ENCODE measurements around the gene GPD2. TPM values are rescaled to one million over a fixed set of nuclear protein-coding genes. Genes with fewer than 3 reads are reported as not detected.

Gene GPD2
- total and polyA plus RNA-seq, 8 donors = 2.8 to 17.7 (median 10.2) TPM

DNA sequence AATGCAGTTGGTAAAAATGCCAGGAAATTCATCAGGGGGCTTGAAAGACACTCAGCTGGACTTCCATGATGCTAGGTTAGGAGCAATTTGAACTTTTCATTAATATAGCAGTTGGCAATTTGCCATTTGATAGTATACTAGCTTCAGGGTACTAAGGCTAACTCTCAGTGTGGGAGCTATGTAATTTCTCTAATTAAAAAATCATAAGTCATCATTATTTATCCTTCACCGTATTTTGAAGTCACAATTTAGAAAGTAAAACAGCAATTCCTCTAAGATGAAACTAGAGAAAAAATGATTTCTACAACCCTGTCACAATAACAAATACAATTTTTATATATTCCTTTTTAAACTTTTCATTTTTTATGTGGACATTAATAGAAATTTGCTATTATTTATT, 190.8 kb downstream of the GPD2 start:
- no peak overlapping the region for H3K27ac ChIP-seq
- WGBS, 2 donors = 56 to 71% methylated on average over 1 of the region's 1 CpG
- intact Hi-C loops (cut with DNase I) = no loop called here

GRCh38 chr2:156630579-156631337, 194.6 kb downstream of the GPD2 start:
- Histone ChIP-seq H3K4me3 (no peak overlapping the region), H3K27me3 (no peaks in the 10 kb centered on the region), H3K9me3 (no peaks in the 10 kb centered on the region), H3K27ac (no peak overlapping the region), H3K36me3 (no peaks in the 10 kb centered on the region), H3K4me1 (no peaks in the 10 kb centered on the region)
- no peak for ATAC-seq
- no peak for FAIRE-seq
- 69 to 75% methylated on average over 1 of the region's 1 CpG for WGBS, 2 donors
- TF ChIP-seq, protein P1, sequence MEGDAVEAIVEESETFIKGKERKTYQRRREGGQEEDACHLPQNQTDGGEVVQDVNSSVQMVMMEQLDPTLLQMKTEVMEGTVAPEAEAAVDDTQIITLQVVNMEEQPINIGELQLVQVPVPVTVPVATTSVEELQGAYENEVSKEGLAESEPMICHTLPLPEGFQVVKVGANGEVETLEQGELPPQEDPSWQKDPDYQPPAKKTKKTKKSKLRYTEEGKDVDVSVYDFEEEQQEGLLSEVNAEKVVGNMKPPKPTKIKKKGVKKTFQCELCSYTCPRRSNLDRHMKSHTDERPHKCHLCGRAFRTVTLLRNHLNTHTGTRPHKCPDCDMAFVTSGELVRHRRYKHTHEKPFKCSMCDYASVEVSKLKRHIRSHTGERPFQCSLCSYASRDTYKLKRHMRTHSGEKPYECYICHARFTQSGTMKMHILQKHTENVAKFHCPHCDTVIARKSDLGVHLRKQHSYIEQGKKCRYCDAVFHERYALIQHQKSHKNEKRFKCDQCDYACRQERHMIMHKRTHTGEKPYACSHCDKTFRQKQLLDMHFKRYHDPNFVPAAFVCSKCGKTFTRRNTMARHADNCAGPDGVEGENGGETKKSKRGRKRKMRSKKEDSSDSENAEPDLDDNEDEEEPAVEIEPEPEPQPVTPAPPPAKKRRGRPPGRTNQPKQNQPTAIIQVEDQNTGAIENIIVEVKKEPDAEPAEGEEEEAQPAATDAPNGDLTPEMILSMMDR (IDR thresholded peaks at IDR 0.05) = no peak
- intact Hi-C loops (cut with DNase I) = no loop called here
- DNase-seq = no peak

More for the DNA sequence above, 190.8 kb downstream of the GPD2 start:
- Histone ChIP-seq H3K9me3 (no peaks in the 10 kb centered on the region), H3K36me3 (no peaks in the 10 kb centered on the region), H3K4me3 (no peak overlapping the region), H3K27me3 (no peaks in the 10 kb centered on the region), H3K4me1 (no peaks in the 10 kb centered on the region)
- DNase-seq = no peak
- ATAC-seq = no peak
- TF ChIP-seq, protein P1 (IDR thresholded peaks at IDR 0.05) = no peak
- no peak for FAIRE-seq

GRCh38 chr2:156635646-156636045, 199.5 kb downstream of the GPD2 start:
- Histone ChIP-seq H3K4me1 (no peaks in the 10 kb centered on the region), H3K27me3 (no peaks in the 10 kb centered on the region), H3K36me3 (no peaks in the 10 kb centered on the region), H3K9me3 (no peaks in the 10 kb centered on the region), H3K27ac (no peak overlapping the region), H3K4me3 (no peak overlapping the region)
- ATAC-seq (no peak), DNase-seq (no peak), FAIRE-seq (no peak)
- intact Hi-C loops (cut with DNase I) = no loop called here
- TF ChIP-seq, protein P1 (IDR thresholded peaks at IDR 0.05) = no peak
- 80 to 85% methylated on average over 3 of the region's 3 CpGs for WGBS, 2 donors

Other genes with a start within 250 kb of the GPD2 start
- 10 to 100 TPM in 1 of 6 donors, 1 to 10 TPM in 5; 1.3 to 18.0 (median 3.2) TPM for gene NR4A2, start 103.7 kb upstream of the GPD2 start, total RNA-seq
- 1 to 10 TPM; 4.1 to 4.8 TPM for gene NR4A2, start 103.7 kb upstream of the GPD2 start, polyA plus RNA-seq